ENCODE results near the gene ERICH2.
A peak's percentile ranks its signal among the peaks of the same experiment; 100 is the strongest.

ERICH2 gene

GRCh38 chr2:170818752-170819470 lies 48.7 kb downstream of the ERICH2 start:
- H3K9ac ChIP-seq (ENCODE audit: low read length): no peak overlapping the region
- TF ChIP-seq EZH2 (optimal IDR thresholded peaks at IDR 0.05; ENCODE audit: low read depth, low read length) (no peak), CTCF (IDR thresholded peaks at IDR 0.05; ENCODE audit: low read length) (no peak), EZH2phosphoT487 (IDR thresholded peaks at IDR 0.05; ENCODE audit: low read length) (no peak)
- H3K4me1 ChIP-seq (ENCODE audit: low read length): peaks cover 19% of the 10 kb centered on the region
- peaks cover 71% of the 10 kb centered on the region for H3K27me3 ChIP-seq (replicated peaks; ENCODE audit: insufficient read depth, low read length)
- no peaks in the 10 kb centered on the region for H3K9me3 ChIP-seq (replicated peaks; ENCODE audit: insufficient read depth, low read length)
- no peak overlapping the region for H2AFZ ChIP-seq (ENCODE audit: low read length)
- H3K36me3 ChIP-seq (replicated peaks; ENCODE audit: insufficient read depth, low read length): no peaks in the 10 kb centered on the region
- no peaks in the 10 kb centered on the region for H3K9me2 ChIP-seq (replicated peaks; ENCODE audit: insufficient read depth, low read length)
- H4K20me1 ChIP-seq (ENCODE audit: insufficient read depth, low read length): no peaks in the 10 kb centered on the region
- H3K4me2 ChIP-seq (ENCODE audit: low read depth, low read length): no peak overlapping the region
- no peaks in the 10 kb centered on the region for H3K79me2 ChIP-seq (ENCODE audit: low read length)
- H3F3A ChIP-seq (ENCODE audit: insufficient read depth, low read length): no peaks in the 10 kb centered on the region
- H3K4me3 ChIP-seq (ENCODE audit: low read length): no peak overlapping the region
- DNase-seq: no peak
- H3K27ac ChIP-seq (ENCODE audit: low read length): no peak overlapping the region

- no peaks in the 10 kb centered on the region for H3F3A ChIP-seq (ENCODE audit: insufficient read depth, low read length)
- no peaks in the 10 kb centered on the region for H4K20me1 ChIP-seq (ENCODE audit: insufficient read depth, low read length)
- no peak for TF ChIP-seq EZH2 (optimal IDR thresholded peaks at IDR 0.05; ENCODE audit: low read depth, low read length)
- TF ChIP-seq CTCF (IDR thresholded peaks at IDR 0.05; ENCODE audit: low read length): no peak
- peaks cover 60% of the 10 kb centered on the region for H3K27me3 ChIP-seq (replicated peaks; ENCODE audit: insufficient read depth, low read length)
- H3K27ac ChIP-seq (ENCODE audit: low read length): no peak overlapping the region
- DNase-seq: no peak
- H3K79me2 ChIP-seq (ENCODE audit: low read length): no peaks in the 10 kb centered on the region
- no peak overlapping the region for H2AFZ ChIP-seq (ENCODE audit: low read length)
- H3K4me1 ChIP-seq (ENCODE audit: low read length): peaks cover 19% of the 10 kb centered on the region
- H3K9me2 ChIP-seq (replicated peaks; ENCODE audit: insufficient read depth, low read length): no peaks in the 10 kb centered on the region
- H3K4me2 ChIP-seq (ENCODE audit: low read depth, low read length): peak overlapping the region; percentile 82
- H3K36me3 ChIP-seq (replicated peaks; ENCODE audit: insufficient read depth, low read length): no peaks in the 10 kb centered on the region
- no peak overlapping the region for H3K9ac ChIP-seq (ENCODE audit: low read length)
- H3K9me3 ChIP-seq (replicated peaks; ENCODE audit: insufficient read depth, low read length): no peaks in the 10 kb centered on the region
- H3K4me3 ChIP-seq (ENCODE audit: low read length): peak overlapping the region; percentile 38
Observed at GRCh38 chr2:170819680-170820664, 49.8 kb downstream of the ERICH2 start.

GRCh38 chr2:170820757-170821530 lies 50.8 kb downstream of the ERICH2 start:
- Histone ChIP-seq H2AFZ (ENCODE audit: low read length) (no peak overlapping the region), H3F3A (ENCODE audit: insufficient read depth, low read length) (no peaks in the 10 kb centered on the region), H4K20me1 (ENCODE audit: insufficient read depth, low read length) (no peaks in the 10 kb centered on the region), H3K27ac (ENCODE audit: low read length) (no peak overlapping the region), H3K27me3 (replicated peaks; ENCODE audit: insufficient read depth, low read length) (peaks cover 62% of the 10 kb centered on the region), H3K4me1 (ENCODE audit: low read length) (peaks cover 16% of the 10 kb centered on the region), H3K79me2 (ENCODE audit: low read length) (no peaks in the 10 kb centered on the region), H3K4me3 (ENCODE audit: low read length) (peak overlapping the region; percentile 38), H3K9me3 (replicated peaks; ENCODE audit: insufficient read depth, low read length) (no peaks in the 10 kb centered on the region), H3K4me2 (ENCODE audit: low read depth, low read length) (peak overlapping the region; percentile 82), H3K36me3 (replicated peaks; ENCODE audit: insufficient read depth, low read length) (no peaks in the 10 kb centered on the region), H3K9ac (ENCODE audit: low read length) (no peak overlapping the region), H3K9me2 (replicated peaks; ENCODE audit: insufficient read depth, low read length) (no peaks in the 10 kb centered on the region)
- no peak for TF ChIP-seq EZH2 (optimal IDR thresholded peaks at IDR 0.05; ENCODE audit: low read depth, low read length)
- no peak for TF ChIP-seq CTCF (IDR thresholded peaks at IDR 0.05; ENCODE audit: low read length)
- TF ChIP-seq EZH2phosphoT487 (IDR thresholded peaks at IDR 0.05; ENCODE audit: low read length): no peak
- peak; percentile 87 for DNase-seq
